ENCODE measurements around the gene ADRA1B. TPM values are rescaled to one million over a fixed set of nuclear protein-coding genes. Genes with fewer than 3 reads are reported as not detected.
A peak's percentile ranks its signal among the peaks of the same experiment; 100 is the strongest.
"Not testable (repeated sequence)": the region's sequence is repeated elsewhere in the genome, so short reads cannot be mapped to it uniquely, and the experiment has no call there.

ADRA1B gene
- polyA plus RNA-seq, 1 donor = 2.6 TPM

- not testable (repeated sequence) for DNase-seq
Observed at GRCh38 chr5:159965838-159966128, 49.5 kb downstream of the ADRA1B start.

GRCh38 chr5:159969966-159970365 is 53.7 kb downstream of the ADRA1B start:
- no peak for DNase-seq

- DNase-seq = no peak
Observed at GRCh38 chr5:159971038-159971437, 54.8 kb downstream of the ADRA1B start.

- DNase-seq = no peak
Observed at GRCh38 chr5:159971514-159971913, 55.2 kb downstream of the ADRA1B start.

GRCh38 chr5:159971931-159972461 is 55.7 kb downstream of the ADRA1B start:
- peak; percentile 25 for DNase-seq

- DNase-seq = no peak
Observed at GRCh38 chr5:159972538-159973362, 56.5 kb downstream of the ADRA1B start.

- peak; percentile 20 for DNase-seq
Observed at GRCh38 chr5:159975462-159976019, 59.3 kb downstream of the ADRA1B start.

GRCh38 chr5:159976921-159977320 is 60.6 kb downstream of the ADRA1B start:
- DNase-seq = no peak

- DNase-seq = no peak
Observed at GRCh38 chr5:159978358-159978757, 62.1 kb downstream of the ADRA1B start.

- no peak for DNase-seq
Observed at GRCh38 chr5:159982421-159983173, 66.3 kb downstream of the ADRA1B start.

GRCh38 chr5:159987031-159987674 is 70.9 kb downstream of the ADRA1B start:
- DNase-seq = peak; percentile 68

- no peak for DNase-seq
Observed at GRCh38 chr5:159990506-159990905, 74.2 kb downstream of the ADRA1B start.

GRCh38 chr5:159992566-159992965 is 76.3 kb downstream of the ADRA1B start:
- no peak for DNase-seq

- DNase-seq = no peak
Observed at GRCh38 chr5:159993194-159993593, 76.9 kb downstream of the ADRA1B start.

- DNase-seq = no peak
Observed at GRCh38 chr5:159995907-159996306, 79.6 kb downstream of the ADRA1B start.

GRCh38 chr5:160001457-160001856 is 85.2 kb downstream of the ADRA1B start:
- no peak for DNase-seq

- DNase-seq = no peak
Observed at GRCh38 chr5:160007514-160007913, 91.2 kb downstream of the ADRA1B start.

GRCh38 chr5:160008529-160008876 is 92.2 kb downstream of the ADRA1B start:
- not testable (repeated sequence) for DNase-seq

- peak; percentile 100 for DNase-seq
Observed at GRCh38 chr5:160008877-160009590, 92.8 kb downstream of the ADRA1B start, which contains the start of gene TTC1. TSS of gene TTC1 (plus strand) at chr5:160009139. CDS start at chr5:160010529, 1,390 bp downstream.

- no peak for DNase-seq
Observed at GRCh38 chr5:160009591-160009989, 93.3 kb downstream of the ADRA1B start.

GRCh38 chr5:160011471-160011870 is 95.2 kb downstream of the ADRA1B start:
- no peak for DNase-seq

GRCh38 chr5:160014197-160014596 is 97.9 kb downstream of the ADRA1B start:
- not testable (repeated sequence) for DNase-seq

Data from left kidney (tissue), 2 donors.